ENCODE measurements around the gene PDIA2. TPM values are rescaled to one million over a fixed set of nuclear protein-coding genes. Genes with fewer than 3 reads are reported as not detected.

Gene PDIA2
- total RNA-seq, 1 donor from 2014 or later = 0.96 TPM

GRCh38 chr16:243348-243747 is 39.6 kb upstream of the PDIA2 start:
- H3K4me3 ChIP-seq = no peak overlapping the region
- DNase-seq = no peak
- ATAC-seq = no peak
- no peaks in the 10 kb centered on the region for H3K36me3 ChIP-seq
- TF ChIP-seq CTCF (IDR thresholded peaks at IDR 0.05) = no peak
- no peaks in the 10 kb centered on the region for H3K9me3 ChIP-seq
- peaks cover 5% of the 10 kb centered on the region for H3K4me1 ChIP-seq
- intact Hi-C loops (cut with DNase I) = no loop called here
- H3K27ac ChIP-seq = no peak overlapping the region
- H3K27me3 ChIP-seq = no peaks in the 10 kb centered on the region

- no peak for TF ChIP-seq CTCF (IDR thresholded peaks at IDR 0.05)
- no peak for ATAC-seq
- no peaks in the 10 kb centered on the region for H3K9me3 ChIP-seq
- peaks cover 5% of the 10 kb centered on the region for H3K4me1 ChIP-seq
- H3K4me3 ChIP-seq = no peak overlapping the region
- no peak overlapping the region for H3K27ac ChIP-seq
- intact Hi-C loops (cut with DNase I) = no loop called here
- H3K27me3 ChIP-seq = no peaks in the 10 kb centered on the region
- H3K36me3 ChIP-seq = peaks cover 7% of the 10 kb centered on the region
- no peak for DNase-seq
These were observed 37.9 kb upstream of the PDIA2 start for GRCh38 chr16:245105-245504.

GRCh38 chr16:247027-247426 is 35.9 kb upstream of the PDIA2 start:
- Histone ChIP-seq H3K9me3 (no peaks in the 10 kb centered on the region), H3K27me3 (no peaks in the 10 kb centered on the region), H3K4me3 (no peak overlapping the region), H3K27ac (no peak overlapping the region), H3K4me1 (no peaks in the 10 kb centered on the region), H3K36me3 (peaks cover 18% of the 10 kb centered on the region)
- intact Hi-C loops (cut with DNase I) = no loop called here
- ATAC-seq = no peak
- DNase-seq = no peak
- no peak for TF ChIP-seq CTCF (IDR thresholded peaks at IDR 0.05)

GRCh38 chr16:249431-249830 is 33.5 kb upstream of the PDIA2 start:
- no peaks in the 10 kb centered on the region for H3K9me3 ChIP-seq
- H3K4me3 ChIP-seq = no peak overlapping the region
- peaks cover 19% of the 10 kb centered on the region for H3K36me3 ChIP-seq
- no peaks in the 10 kb centered on the region for H3K27me3 ChIP-seq
- no peaks in the 10 kb centered on the region for H3K4me1 ChIP-seq
- intact Hi-C loops (cut with DNase I) = no loop called here
- H3K27ac ChIP-seq = no peak overlapping the region
- TF ChIP-seq CTCF (IDR thresholded peaks at IDR 0.05) = no peak
- no peak for ATAC-seq
- DNase-seq = no peak

- DNase-seq (no peak), ATAC-seq (no peak)
- intact Hi-C loops (cut with DNase I) = no loop called here
- no peaks in the 10 kb centered on the region for H3K9me3 ChIP-seq
- H3K27me3 ChIP-seq = no peaks in the 10 kb centered on the region
- peak overlapping the region; percentile 42 for H3K27ac ChIP-seq
- peaks cover 29% of the 10 kb centered on the region for H3K36me3 ChIP-seq
- no peaks in the 10 kb centered on the region for H3K4me1 ChIP-seq
- H3K4me3 ChIP-seq = peak overlapping the region; percentile 15
- TF ChIP-seq CTCF (IDR thresholded peaks at IDR 0.05) = no peak
These were observed 30.3 kb upstream of the PDIA2 start for GRCh38 chr16:252366-253337.
